HG03108 (cell line): ENCODE measurements around the gene REC8.

Experiments used
- ATAC-seq: cut with Tn5 transposase; IDR thresholded peaks from one replicate; pipeline ENCODE4 v1.9.1; 2021; ENCODE audit warnings: moderate library complexity; ENCODE audit not compliant: unreplicated experiment

The REC8 gene

GRCh38 chr14:24159777-24160498 is 11.9 kb upstream of the REC8 start:
- ATAC-seq: no peak

- ATAC-seq: no peak
Observed at GRCh38 chr14:24160499-24160849, 11.4 kb upstream of the REC8 start.

GRCh38 chr14:24160850-24161804 is 10.8 kb upstream of the REC8 start, which contains the start of gene IRF9:
Gene IRF9 (plus strand): TSS chr14:24161265. CDS start chr14:24162145, 880 bp downstream.
- peak; percentile 81 for ATAC-seq

GRCh38 chr14:24162093-24162492 is 9.8 kb upstream of the REC8 start:
- no peak for ATAC-seq

GRCh38 chr14:24164518-24164991 is 7.3 kb upstream of the REC8 start:
- ATAC-seq: no peak

- no peak for ATAC-seq
Observed at GRCh38 chr14:24165785-24166184, 6.1 kb upstream of the REC8 start.

GRCh38 chr14:24167469-24168114 is 4.3 kb upstream of the REC8 start:
- no peak for ATAC-seq

GRCh38 chr14:24172261-24172860 is 481 bp downstream of the REC8 start:
- ATAC-seq: no peak

GRCh38 chr14:24172871-24173281 is 996 bp downstream of the REC8 start:
- no peak for ATAC-seq

GRCh38 chr14:24176599-24176998 is 4.7 kb downstream of the REC8 start:
- no peak for ATAC-seq

- ATAC-seq: no peak
Observed at GRCh38 chr14:24177041-24177825, 5.4 kb downstream of the REC8 start.

- ATAC-seq: no peak
Observed at GRCh38 chr14:24177891-24178290, 6.0 kb downstream of the REC8 start.

GRCh38 chr14:24178399-24179178 is 6.7 kb downstream of the REC8 start:
- ATAC-seq: no peak

- ATAC-seq: no peak
Observed at GRCh38 chr14:24179294-24179960, 7.5 kb downstream of the REC8 start.

GRCh38 chr14:24179961-24180796 is 8.3 kb downstream of the REC8 start:
- ATAC-seq: no peak

- no peak for ATAC-seq
Observed at GRCh38 chr14:24181371-24182077, 9.6 kb downstream of the REC8 start.

GRCh38 chr14:24182110-24182882 is 10.4 kb downstream of the REC8 start:
- ATAC-seq: no peak
